DND-41 (cell line): ENCODE results near the gene PHLPP1.

Experiments
- ATAC-seq: fragments of 200-7000 bp; cut with Tn5 transposase; 3 replicates; pipeline ENCODE4 v1.9.1; 2021; ENCODE audit warnings: low read depth; ENCODE audit not compliant: insufficient read depth
- DNase-seq: peaks from one replicate; pipeline ENCODE4 v3.0.0-alpha.2; 2020
- H2AFZ ChIP-seq: 2 replicates; pipeline ENCODE4 v1.6.0; 2012; ENCODE audit warnings: low read depth, low read length
- H3K27ac ChIP-seq: 2 replicates; pipeline ENCODE4 v1.5.1; 2012; ENCODE audit warnings: low read length, inconsistent platforms
- H3K27me3 ChIP-seq: fragments of 200-600 bp; sonication (generic); 2 replicates; pipeline ENCODE4 v1.6.0; 2012; ENCODE audit warnings: low read length, mild to moderate bottlenecking, inconsistent platforms; ENCODE audit not compliant: insufficient read depth, poor library complexity
- H3K36me3 ChIP-seq: 2 replicates; pipeline ENCODE4 v1.5.1; 2012; ENCODE audit warnings: low read length, inconsistent platforms; ENCODE audit not compliant: insufficient read depth
- H3K4me1 ChIP-seq: 2 replicates; pipeline ENCODE4 v1.5.1; 2012; ENCODE audit warnings: mild to moderate bottlenecking, low read length; ENCODE audit not compliant: insufficient read depth
- H3K4me2 ChIP-seq: 2 replicates; pipeline ENCODE4 v1.6.0; 2012; ENCODE audit warnings: mild to moderate bottlenecking, moderate library complexity, low read length, inconsistent platforms; ENCODE audit not compliant: insufficient read depth
- H3K4me3 ChIP-seq, 2 experiments: fragments of 200-600 bp in 1 of 2; shearing (Covaris generic) in 1 of 2; 2 replicates each; pipeline ENCODE4 v1.5.1; 2012 to 2016; ENCODE audit warnings: inconsistent platforms in 2 of 2, low read length in 2 of 2, mild to moderate bottlenecking in 2 of 2, low read depth in 1 of 2, moderate library complexity in 1 of 2
- H3K79me2 ChIP-seq: 2 replicates; pipeline ENCODE4 v1.6.0; 2012; ENCODE audit warnings: low read length, inconsistent platforms; ENCODE audit not compliant: insufficient read depth
- H3K9ac ChIP-seq: 2 replicates; pipeline ENCODE4 v1.6.0; 2012; ENCODE audit warnings: low read depth, mild to moderate bottlenecking, inconsistent platforms, low read length, moderate library complexity
- H3K9me3 ChIP-seq: 2 replicates; pipeline ENCODE4 v1.5.1; 2012; ENCODE audit warnings: low read length, moderate library complexity, mild to moderate bottlenecking, inconsistent platforms; ENCODE audit not compliant: insufficient read depth, severe bottlenecking
- H4K20me1 ChIP-seq: 2 replicates; pipeline ENCODE4 v1.6.0; 2012; ENCODE audit warnings: low read length; ENCODE audit not compliant: insufficient read depth
- EZH2 ChIP-seq: IDR thresholded peaks from 3 replicates; pipeline ENCODE4 v1.6.1; 2012; ENCODE audit warnings: borderline replicate concordance, low read depth, mild to moderate bottlenecking, moderate library complexity, low read length, inconsistent platforms; ENCODE audit not compliant: severe bottlenecking
- TF ChIP-seq, protein P1 (sequence below): IDR thresholded peaks from 2 replicates; pipeline ENCODE4 v1.5.1; 2012; ENCODE audit warnings: borderline replicate concordance, low read length, moderate library complexity, mild to moderate bottlenecking; ENCODE audit not compliant: poor library complexity, severe bottlenecking; ENCODE audit errors: extremely low read depth

The PHLPP1 gene

DNA sequence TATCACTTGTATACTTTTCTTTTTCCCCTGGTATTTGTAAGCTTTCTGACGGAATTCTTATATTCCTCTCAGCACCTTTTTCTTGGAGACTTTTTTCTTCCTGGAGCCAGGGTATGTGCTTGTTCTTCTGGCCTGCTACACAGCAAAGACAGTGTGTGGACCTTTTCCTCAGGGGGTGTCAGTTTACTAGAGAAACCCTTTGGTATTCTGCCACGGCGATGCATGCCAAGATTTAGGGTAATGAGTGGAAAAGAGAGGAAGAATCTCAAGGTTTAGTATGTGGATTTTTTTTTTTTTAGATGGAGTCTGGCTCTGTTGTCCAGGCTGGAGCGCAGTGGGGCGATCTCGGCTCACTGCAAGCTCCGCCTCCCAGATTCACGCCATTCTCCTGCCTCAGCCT is 152.2 kb downstream of the PHLPP1 start:
- Histone ChIP-seq H3K4me1 (no peaks in the 10 kb centered on the region), H3K9me3 (no peaks in the 10 kb centered on the region), H3K79me2 (no peaks in the 10 kb centered on the region), H3K4me3 (no peak overlapping the region), H3K27ac (no peak overlapping the region), H3K36me3 (no peaks in the 10 kb centered on the region), H3K4me2 (no peak overlapping the region), H2AFZ (no peak overlapping the region), H4K20me1 (no peaks in the 10 kb centered on the region), H3K27me3 (no peaks in the 10 kb centered on the region), H3K9ac (no peak overlapping the region)
- DNase-seq (no peak), ATAC-seq (no peak)
- TF ChIP-seq, protein P1, sequence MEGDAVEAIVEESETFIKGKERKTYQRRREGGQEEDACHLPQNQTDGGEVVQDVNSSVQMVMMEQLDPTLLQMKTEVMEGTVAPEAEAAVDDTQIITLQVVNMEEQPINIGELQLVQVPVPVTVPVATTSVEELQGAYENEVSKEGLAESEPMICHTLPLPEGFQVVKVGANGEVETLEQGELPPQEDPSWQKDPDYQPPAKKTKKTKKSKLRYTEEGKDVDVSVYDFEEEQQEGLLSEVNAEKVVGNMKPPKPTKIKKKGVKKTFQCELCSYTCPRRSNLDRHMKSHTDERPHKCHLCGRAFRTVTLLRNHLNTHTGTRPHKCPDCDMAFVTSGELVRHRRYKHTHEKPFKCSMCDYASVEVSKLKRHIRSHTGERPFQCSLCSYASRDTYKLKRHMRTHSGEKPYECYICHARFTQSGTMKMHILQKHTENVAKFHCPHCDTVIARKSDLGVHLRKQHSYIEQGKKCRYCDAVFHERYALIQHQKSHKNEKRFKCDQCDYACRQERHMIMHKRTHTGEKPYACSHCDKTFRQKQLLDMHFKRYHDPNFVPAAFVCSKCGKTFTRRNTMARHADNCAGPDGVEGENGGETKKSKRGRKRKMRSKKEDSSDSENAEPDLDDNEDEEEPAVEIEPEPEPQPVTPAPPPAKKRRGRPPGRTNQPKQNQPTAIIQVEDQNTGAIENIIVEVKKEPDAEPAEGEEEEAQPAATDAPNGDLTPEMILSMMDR: no peak
- no peak for TF ChIP-seq EZH2

DNA sequence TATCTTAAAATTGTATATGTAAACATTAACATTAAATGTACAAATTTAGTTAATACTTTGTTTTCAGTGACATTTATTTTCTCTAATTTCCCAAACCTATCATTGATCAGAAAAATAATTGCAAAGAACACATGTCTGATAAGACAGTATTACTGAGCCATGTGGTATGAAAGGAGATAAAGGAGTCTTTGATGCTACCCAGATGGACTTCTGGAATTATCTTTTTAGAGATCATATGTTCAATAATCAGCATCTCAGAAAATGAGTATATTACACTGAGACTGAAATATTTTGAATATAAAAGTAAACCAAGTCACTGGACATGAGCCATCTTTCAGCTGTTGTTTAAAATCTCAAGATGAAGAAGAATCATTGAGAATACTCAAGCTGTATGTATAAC is 153.3 kb downstream of the PHLPP1 start:
- Histone ChIP-seq H3K36me3 (no peaks in the 10 kb centered on the region), H3K27me3 (no peaks in the 10 kb centered on the region), H3K4me1 (no peaks in the 10 kb centered on the region), H3K4me2 (no peak overlapping the region), H3K27ac (no peak overlapping the region), H3K9me3 (no peaks in the 10 kb centered on the region), H3K79me2 (no peaks in the 10 kb centered on the region), H2AFZ (no peak overlapping the region), H3K9ac (no peak overlapping the region), H4K20me1 (no peaks in the 10 kb centered on the region), H3K4me3 (no peak overlapping the region)
- no peak for TF ChIP-seq EZH2
- DNase-seq: no peak
- ATAC-seq: no peak

DNA sequence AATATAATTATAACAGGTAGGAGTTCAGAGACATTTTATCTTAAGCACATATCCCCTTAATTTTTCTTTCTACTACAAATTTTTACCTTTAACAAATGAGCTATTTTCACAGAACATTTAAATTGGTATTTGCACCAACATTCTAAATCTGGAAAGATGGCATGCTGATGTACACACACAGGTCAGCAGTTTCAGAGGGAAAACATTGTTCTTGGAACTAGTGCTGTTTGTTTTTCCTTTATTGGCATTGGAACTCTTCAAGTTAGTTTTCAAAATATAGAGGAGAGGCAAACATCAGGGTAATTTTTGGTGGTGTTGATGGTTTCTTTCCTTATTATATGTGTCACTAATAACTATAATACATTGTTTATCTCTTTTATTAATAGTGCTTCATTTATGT is 155.3 kb downstream of the PHLPP1 start:
- H2AFZ ChIP-seq: no peak overlapping the region
- no peaks in the 10 kb centered on the region for H3K27me3 ChIP-seq
- TF ChIP-seq EZH2: no peak
- TF ChIP-seq, protein P1: no peak
- H3K79me2 ChIP-seq: no peaks in the 10 kb centered on the region
- DNase-seq (no peak), ATAC-seq (no peak)
- H3K9me3 ChIP-seq: no peaks in the 10 kb centered on the region
- H4K20me1 ChIP-seq: no peaks in the 10 kb centered on the region
- H3K27ac ChIP-seq: no peak overlapping the region
- H3K4me3 ChIP-seq: no peak overlapping the region
- H3K36me3 ChIP-seq: no peaks in the 10 kb centered on the region
- H3K9ac ChIP-seq: no peak overlapping the region
- no peaks in the 10 kb centered on the region for H3K4me1 ChIP-seq
- H3K4me2 ChIP-seq: no peak overlapping the region

DNA sequence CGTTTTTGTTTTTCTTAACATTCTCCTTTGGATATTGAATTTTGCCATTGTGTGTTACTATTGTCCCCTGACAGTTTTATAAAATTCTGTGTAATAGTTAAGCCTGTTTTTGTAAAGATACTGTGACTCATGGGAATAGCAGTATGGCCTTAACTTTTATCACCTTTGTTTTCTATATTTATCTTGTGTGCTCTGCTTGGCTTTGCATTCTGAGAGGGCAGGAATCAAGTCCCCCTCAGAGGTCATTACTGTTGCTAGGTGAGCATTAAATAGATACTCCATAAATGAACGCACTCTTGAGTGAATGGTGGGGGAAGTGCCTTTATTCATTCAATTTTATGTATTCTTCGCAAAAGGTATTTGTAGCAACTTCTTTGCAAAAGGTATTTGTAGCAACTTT is 160.0 kb downstream of the PHLPP1 start:
- TF ChIP-seq EZH2: no peak
- TF ChIP-seq, protein P1: no peak
- no peaks in the 10 kb centered on the region for H3K27me3 ChIP-seq
- no peak for DNase-seq
- H3K4me3 ChIP-seq: no peak overlapping the region
- H2AFZ ChIP-seq: no peak overlapping the region
- H3K9ac ChIP-seq: no peak overlapping the region
- H3K36me3 ChIP-seq: no peaks in the 10 kb centered on the region
- H3K4me1 ChIP-seq: no peaks in the 10 kb centered on the region
- no peak for ATAC-seq
- no peaks in the 10 kb centered on the region for H3K79me2 ChIP-seq
- H4K20me1 ChIP-seq: no peaks in the 10 kb centered on the region
- H3K4me2 ChIP-seq: no peak overlapping the region
- no peaks in the 10 kb centered on the region for H3K9me3 ChIP-seq
- H3K27ac ChIP-seq: no peak overlapping the region
